Measurements from ENCODE around the gene RABL3. TPM values are rescaled to one million over a fixed set of nuclear protein-coding genes. Genes with fewer than 3 reads are reported as not detected.
"Not testable (repeated sequence)": the region's sequence is repeated elsewhere in the genome, so short reads cannot be mapped to it uniquely, and the experiment has no call there.

RABL3 gene
- polyA plus RNA-seq, 1 donor: 15.4 TPM

DNA sequence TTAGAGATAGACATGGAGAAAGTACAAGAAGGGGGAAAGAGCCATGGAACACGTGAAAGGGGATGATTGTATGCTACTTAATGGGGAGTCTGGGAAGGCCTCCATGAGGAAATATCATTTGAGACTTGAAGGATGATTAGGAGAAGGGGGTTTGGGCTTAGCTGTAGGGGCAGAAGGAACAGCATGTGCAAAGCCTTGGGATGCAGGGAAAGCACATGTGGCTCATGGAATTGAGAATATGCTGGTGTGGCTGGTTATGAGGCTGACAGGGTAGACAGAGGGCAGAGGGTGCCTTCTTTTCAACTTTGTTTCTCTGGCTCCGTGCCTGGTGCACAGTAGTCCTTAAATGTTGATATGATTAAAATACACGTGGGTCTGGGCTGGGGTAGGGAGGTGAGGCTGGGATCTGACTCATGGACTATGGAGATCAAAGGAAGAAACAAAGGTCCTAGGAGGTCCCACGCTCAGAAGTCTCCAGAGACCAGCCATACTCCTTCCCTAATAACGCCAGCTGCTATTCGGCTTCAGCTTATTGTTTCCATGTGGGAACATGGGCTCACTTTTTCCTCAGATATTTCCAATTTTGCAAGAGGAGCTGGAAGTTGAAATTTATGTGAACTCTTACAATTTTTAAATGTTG, 1.4 kb upstream of the RABL3 start:
- no peak for DNase-seq

DNA sequence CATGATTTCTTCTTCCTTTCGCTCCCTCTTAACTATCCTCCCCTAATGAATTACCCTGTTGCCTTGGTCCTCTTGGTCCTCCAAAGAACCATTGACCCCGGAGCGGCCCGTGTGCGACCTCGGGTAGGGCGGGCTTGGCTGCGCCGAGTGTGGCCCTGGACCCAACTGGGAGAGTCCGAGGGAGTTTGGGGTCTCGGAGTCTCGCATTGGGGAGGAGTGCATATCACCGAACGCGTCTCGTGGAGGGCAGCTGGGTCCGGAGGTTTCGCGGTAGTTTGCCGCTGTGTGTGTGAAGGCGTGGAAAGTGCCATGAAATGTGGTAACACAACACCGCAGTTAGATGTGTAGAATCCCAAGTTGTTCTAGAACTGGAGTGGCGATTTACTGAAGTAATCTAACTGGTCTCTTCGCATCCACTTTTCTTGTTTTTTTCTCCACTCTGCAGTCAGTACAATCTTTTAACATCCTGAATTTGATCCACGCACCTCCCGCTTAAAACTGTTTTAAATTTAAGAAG, 591 bp upstream of the RABL3 start:
- DNase-seq: no peak

DNA sequence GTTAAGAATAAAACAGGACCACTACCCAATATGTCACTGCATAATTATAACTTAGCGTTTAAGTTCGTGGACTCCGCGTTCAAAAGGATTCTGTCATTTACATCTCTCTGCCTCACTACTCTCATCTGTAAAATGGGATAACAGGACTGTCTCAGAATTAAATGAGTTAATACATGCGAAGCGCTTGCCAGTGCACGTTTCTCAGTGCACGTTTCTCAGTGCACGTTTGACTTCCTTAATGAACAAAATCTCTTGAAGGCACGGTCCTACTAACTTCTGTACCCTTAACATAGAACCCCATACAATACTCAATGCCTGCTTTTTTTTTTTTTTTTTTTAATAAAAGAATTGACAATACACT, 499 bp downstream of the RABL3 start:
- no peak for DNase-seq

DNA sequence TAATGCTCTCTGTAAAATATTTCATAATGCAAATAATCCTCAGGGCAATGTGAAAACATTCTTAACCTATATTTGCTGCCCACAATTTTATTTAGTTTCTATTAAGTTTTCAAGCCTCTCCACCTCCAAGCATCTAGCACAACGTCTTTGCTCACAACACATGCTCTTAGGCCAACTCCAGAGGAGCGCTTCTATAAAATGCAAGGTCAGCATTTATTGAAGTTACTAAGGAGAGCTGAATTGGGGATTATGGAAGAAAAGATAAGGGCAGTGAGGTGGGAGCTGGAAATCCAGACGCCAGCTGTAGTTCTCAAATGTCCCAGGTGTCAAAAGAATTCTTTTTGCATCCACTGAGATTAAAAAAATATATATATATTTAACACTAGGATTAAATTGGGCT, 996 bp downstream of the RABL3 start:
- DNase-seq: no peak

DNA sequence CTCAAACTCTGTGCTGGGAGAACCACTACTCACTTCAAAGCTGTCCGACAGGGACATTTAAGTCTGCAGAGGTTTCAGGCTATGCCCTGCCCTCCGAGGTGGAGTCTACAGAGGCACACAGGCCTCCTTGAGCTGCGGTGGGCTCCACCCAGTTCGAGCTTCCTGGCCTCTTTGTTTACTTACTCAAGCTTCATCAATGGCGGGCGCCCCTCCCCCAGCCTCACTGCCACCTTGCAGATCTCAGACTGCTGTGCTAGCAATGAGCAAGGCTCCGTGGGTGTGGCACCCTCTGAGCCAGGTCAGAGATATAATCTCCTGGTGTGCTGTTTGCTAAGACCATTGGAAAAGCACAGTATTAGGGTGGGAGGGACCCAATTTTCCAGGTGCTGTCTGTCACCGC, 4.3 kb downstream of the RABL3 start:
- DNase-seq: not testable (repeated sequence)

DNA sequence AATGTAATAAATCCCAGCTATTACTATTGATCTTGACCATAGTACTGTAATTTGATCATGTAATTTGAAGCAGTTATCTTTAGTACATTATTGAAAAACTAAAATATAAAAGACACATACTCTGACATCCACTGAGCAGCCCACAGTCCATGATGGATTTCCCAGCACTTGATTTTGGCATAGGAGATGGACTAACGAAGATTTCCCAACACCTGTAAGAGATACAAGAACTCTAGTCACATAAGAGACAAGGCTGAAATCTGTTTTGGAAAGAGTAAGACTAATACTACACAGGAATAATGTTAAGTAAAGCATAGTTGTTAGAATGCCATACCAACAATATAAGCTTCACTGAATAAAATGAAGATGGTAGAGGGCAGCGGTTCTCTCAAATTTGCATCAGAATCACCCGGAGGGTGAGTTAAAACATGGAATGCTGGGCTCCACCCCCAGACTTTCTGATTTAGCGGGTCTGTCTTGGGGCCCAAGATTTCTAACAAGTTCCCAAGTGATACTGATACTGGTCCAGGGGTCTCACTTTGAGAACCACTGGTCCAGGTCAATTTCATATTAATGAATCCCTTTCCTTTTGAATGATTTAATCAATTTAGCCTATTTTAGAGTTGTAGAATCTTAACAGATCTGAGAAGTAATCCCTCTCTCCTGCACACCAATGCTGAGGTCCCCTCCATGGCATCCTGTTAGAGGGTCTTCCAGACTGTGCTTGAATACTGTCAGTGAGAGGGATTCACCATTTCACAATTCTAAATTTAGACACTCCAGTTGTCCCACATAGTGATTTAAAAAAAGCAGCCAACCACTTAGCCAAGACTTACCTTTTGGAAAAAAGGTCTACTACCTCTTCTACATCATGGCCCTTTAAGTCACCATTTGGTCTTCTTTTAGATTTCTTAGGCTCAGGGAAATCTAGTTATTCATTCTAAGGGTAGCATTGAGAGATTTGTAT, 11.5 kb downstream of the RABL3 start:
- no peak for DNase-seq

DNA sequence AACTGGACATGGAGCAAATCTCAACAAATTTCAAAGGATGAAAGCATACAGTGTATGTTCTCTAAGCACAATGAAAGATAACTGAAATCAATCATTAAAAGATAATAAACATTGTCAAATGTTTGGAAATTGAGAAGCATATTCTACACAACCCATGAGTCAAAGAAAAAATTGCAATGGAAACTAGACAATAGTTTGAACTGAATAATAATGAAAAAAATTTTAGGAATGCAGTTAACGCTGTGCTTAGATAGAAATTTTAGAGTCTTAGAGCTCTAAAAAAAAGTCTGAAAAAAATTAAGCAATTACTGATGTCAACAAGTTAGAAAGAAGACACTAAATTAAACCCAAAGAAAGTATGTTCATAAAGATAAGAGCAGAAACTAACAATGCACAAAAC, 15.5 kb downstream of the RABL3 start:
- DNase-seq: no peak

DNA sequence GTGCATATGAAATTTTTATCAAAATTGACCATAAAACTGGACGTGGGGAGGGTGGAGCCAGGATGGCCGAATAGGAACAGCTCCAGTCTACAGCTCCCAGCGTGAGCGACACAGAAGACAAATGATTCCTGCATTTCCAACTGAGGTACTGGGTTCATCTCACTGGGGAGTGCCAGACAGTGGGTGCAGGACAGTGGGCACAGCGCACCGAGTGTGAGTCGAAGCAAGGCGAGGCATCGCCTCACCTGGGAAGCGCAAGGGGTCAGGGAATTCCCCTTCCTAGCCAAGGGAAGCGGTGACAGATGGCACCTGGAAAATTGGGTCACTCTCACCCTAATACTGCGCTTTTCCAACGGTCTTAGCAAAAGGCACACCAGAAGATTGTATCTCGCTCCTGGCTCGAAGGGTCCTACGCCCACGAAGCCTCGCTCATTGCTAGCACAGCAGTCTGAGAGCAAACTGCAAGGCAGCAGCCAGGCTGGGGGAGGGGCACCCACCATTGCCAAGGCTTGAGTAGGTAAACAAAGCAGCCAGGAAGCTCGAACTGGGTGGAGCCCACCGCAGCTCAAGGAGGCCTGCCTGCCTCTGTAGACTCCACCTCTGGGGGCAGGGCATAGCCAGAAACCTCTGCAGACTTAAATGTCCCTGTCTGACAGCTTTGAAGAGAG, 23.0 kb downstream of the RABL3 start:
- not testable (repeated sequence) for DNase-seq

DNA sequence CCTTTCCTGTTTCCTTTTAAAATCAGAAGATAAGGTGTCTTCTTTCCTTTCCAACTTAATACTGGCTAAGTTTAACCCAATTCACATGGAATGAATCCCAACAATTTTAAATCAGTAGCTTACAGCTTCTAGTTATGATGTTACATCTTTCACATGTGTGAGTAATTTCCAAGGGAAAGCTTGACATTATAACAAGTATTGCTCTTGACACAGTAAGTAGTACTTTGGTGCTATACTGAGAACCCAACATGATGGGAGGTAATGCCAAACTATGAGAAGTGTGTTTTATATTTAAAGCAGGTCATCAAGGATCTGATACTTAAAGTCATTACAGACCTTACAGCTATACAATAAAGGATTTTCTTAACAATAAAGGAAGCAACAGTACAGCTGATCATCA, 29.1 kb downstream of the RABL3 start:
- DNase-seq: no peak

DNA sequence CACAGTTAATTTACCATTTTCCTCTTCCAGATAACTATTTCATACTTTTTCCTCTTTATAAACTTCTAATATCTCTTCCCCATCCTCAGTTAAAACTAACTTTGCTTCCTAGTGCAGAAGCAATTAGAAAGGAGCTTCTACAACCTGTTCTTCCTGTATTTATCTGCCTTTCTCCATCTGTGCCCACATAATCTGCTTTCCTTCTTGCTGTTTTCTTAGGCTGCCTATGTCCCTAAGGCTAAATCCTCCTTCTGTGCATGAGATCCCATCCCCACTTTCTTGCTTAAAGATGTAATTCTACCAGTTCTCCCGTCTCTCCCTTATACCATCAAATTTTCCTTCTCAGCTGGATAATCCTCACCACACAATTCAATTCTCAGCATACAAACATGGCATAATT, 31.9 kb downstream of the RABL3 start:
- DNase-seq: no peak

DNA sequence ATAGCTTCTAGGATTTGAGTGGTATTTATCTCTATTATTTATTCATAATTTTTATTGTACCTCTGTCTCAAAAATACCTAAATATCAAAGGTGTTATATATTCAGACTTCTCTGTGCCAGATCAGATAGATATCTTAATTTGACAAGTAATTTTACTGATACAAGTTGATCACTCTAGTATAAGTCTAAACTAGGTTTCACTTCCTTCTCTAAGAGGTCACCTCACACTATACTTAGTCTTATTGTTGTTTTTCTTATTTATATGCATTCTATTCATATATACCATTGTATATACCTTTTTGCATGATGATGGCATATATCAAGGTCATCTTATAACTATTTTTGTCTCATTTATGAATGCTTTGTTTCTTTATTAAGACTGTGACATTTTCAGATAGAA, 33.9 kb downstream of the RABL3 start:
- no peak for DNase-seq

DNA sequence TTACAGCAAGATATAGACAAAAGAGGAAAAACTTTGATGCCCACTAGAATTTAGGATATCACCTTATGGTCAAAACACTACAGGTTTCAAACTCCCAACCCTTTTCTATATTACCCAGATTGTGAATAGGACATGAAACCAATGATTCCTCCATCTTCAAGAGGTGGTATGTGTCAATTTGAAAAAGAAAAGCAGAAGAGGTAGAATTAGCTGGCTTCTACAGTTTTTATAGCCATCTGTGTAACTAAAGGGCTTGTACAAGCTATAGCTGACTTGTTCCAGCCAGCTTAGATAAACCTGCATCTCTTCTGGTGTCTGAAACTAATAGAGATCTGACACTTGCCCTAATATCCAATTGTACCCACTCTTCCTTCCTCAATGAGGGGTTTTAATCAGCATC, 35.4 kb downstream of the RABL3 start:
- DNase-seq: no peak

DNA sequence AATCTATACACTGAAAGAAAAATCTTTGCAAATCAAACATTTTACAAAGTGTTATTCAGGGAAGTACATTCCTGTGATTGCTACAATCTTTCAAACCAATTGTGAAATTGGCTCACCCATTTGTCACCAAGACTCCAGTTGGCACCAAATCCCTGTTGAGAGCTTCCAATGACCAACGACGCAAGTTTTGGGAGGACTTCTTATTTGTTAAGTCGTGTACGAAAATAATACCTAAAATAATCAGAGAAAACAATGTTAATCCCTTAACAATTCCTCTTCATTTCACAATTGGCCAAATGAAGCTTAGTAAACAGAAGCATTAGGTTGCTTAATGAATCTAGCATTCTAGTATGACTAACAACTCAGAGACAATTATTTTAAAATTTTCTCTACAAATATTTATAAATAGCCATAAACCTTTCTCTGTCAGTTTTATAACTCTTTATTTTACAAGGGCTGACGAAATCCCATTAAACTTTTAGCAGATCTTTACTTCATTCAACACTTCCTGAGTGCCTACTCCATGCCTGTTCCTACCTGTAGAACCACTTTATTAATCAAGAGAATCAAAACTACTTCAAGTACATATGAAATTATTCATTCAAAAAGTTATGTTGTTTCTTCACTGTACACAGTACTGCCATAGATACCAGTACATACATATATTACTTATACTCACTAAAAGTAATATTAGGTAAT, 36.3 kb downstream of the RABL3 start:
- no peak for DNase-seq

DNA sequence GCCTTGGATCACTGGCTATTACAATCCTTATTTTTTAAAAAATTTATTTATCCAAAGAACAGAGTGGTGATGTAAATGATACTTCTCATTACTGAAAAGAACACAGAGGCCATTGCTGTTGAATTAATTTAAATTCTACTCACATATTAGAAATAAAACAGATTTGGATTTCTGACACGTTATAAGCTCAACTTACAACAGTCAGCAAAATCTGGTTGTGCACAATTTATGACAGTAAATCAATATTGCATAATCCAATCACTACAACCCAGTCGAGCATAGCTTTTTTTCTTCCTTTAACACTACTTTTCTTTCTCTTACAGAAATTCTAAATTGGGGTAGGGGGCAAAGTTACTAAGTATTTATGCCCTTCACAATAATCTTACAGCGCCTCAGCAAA, 43.0 kb downstream of the RABL3 start:
- DNase-seq: no peak

DNA sequence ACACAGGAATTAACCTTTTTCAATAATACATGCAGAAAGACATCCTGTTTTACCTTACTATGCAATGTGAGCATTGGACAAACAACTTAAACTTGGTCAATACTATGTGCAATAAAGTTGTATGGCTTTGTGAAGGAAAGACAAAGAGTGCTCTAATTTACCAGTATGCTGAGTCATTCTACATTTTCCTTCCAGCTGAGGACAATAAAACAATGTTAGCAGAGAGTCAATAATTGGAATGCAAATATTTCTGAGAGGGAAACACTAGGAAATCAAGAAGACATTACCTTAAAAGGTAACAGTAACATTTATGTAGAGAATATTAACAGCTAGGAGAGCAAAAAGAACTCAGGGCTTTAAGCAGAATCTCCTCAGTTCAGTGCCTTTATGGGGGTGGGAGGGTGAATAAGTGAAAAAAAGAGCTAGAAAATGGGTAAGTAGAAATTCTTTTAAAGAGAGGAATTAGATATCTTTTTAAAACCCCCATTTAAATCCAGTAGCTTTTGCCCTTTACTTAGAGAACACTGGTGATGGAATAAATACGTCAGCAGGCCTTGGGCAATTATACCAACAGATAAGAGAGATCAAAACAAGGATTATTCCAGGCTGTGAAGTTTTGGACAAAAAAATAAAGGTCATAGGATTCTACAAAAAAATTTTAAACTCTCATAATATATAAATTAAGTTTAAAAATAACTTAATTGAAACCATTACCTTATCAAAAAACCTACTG, 48.7 kb downstream of the RABL3 start:
- DNase-seq: no peak

DNA sequence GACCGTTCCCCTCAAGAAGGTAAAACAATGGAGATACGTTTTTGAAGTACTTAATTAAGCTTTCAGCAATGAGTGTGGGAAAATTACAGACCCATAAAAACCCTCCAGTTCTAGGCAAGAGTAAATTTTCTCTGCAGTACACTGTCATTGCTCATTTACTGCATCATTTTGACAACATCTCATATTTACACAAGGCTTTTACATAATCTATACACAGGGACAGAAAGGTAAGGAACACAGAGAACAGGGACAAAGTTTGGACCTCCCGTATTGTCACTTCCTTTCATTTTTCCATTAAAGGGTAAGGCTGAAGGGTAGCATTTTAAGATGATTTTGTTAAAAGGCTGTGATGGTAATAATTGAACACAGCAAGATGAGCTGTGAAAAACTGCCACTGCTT, 52.9 kb downstream of the RABL3 start:
- no peak for DNase-seq

DNA sequence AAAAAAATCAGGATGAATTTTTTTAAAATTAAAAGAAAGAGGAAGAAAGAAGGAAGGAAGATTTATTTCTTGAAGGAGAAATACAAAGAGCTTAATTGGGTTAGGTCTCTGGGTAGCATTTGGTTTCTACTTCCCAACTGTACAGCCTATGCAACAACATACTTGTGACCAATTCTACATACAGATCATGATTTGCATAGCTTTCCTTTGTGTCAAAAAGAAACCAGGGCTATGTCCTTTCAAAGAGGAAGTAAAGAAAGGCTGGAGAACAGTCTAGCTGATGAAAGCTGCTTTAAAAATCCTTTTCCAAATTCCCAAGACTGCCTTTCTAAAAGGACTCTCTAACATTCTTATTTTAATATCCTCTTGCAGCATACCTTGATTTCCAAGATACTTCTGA, 54.2 kb downstream of the RABL3 start:
- DNase-seq: no peak

DNA sequence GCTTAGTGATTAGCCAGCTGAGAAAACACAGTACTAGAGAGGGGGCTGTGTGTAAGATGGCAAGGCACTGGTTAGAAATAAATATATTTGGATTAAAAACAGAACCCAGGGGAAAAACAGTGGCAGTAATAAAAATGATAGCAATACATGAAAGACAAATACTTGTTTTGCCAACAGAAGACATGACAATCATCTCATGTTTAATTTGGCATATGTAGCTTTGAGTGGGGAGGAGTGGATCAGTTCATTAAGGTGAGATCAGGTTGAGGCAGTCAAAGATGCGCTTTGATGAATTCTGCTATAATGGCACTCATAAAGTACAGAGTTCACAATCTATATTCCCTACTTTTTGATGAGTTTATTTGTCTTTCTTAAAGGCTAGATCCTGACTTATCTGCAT, 56.9 kb downstream of the RABL3 start:
- no peak for DNase-seq

DNA sequence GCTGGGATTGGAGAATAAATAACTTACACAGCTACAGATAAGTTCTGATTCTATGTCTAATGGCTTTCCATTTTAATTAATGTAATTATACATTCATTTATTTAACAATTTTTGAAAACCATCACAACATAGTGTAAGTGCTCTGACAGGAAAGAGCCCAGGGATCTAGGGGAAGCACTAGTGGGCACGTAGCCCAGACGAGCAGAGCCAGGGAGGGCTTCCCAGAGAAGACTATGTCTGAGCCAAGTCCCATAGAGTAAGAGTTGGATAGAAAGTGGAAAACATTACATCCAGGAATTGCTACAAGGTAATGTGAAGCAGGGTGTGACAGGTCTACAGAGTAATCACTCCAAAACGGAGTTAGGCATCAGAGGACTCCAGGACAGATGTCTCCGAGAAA, 57.4 kb downstream of the RABL3 start:
- no peak for DNase-seq

DNA sequence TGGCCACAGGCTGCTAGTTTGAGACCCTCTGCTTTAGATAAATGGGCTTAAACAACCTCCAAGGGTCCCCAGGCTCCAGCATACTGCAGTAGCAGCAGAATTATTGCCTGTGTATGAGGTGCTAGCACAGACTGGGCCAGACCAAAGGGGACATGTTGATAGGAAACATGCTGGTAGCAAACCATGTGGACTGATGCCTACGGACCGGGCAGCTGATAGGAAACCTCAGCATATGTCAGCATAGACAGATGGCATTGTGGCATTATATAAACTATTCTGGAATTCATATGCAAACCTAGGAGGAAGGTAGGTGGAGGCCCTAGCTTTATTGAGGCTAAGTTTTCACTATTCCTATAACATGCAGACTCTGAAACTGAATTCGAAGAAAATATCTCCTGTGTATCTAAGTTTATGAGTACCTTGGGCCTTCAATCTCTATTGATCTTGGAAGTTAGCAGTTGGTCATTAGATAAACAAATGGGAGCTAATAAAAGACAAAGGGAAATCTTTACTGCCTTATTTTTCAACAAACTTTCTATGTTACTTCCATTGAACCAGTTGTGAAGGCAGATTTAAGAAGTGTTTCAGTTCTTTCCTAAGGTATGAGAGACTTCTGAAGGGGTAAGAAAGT, 58.5 kb downstream of the RABL3 start:
- no peak for DNase-seq

DNA sequence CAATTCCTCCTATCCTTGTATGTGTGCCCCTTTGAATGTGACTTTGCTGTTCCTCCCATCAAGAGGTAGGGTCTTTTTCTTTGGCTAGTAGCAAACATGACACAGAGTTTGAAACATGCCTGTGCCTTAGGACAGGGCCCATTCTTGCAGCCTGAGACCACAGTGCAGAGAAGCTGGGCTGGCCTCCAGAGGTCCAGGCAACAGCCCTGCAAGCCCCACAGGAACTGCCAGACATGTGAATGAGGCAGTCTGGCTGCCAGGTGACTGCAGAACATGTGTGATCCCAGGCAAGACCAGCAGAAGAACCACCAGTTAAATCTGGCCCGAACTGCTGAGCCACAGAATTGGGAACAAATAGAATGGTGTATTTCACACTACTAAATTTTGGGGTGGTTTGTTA, 59.1 kb downstream of the RABL3 start:
- no peak for DNase-seq
